Measurements from ENCODE around the gene C2CD4C. TPM values are rescaled to one million over a fixed set of nuclear protein-coding genes. Genes with fewer than 3 reads are reported as not detected.
"Not testable (repeated sequence)": the region's sequence is repeated elsewhere in the genome, so short reads cannot be mapped to it uniquely, and the experiment has no call there.

C2CD4C gene
- total RNA-seq, 3 donors from 2014 or later (not counting 1 experiment from before 2014, with no cell fraction given), result not detected

GRCh38 chr19:423691-424466, 14.9 kb upstream of the C2CD4C start:
- 89% methylated on average over 25 of the region's 25 CpGs for WGBS (ENCODE audit: insufficient coverage)
- Histone ChIP-seq H3K27ac (ENCODE audit: low read length) (no peak overlapping the region), H3K4me1 (ENCODE audit: control insufficient read depth, insufficient read depth, low read length) (no peaks in the 10 kb centered on the region), H3K27me3 (ENCODE audit: control insufficient read depth, insufficient read depth, low read length) (no peaks in the 10 kb centered on the region), H3K36me3 (ENCODE audit: control insufficient read depth, insufficient read depth, low read length) (no peaks in the 10 kb centered on the region), H3K9me3 (ENCODE audit: control insufficient read depth, insufficient read depth, low read length) (no peaks in the 10 kb centered on the region), H3K4me3 (ENCODE audit: low read length) (no peak overlapping the region)
- Mint-ChIP-seq H3K36me3 (no peaks in the 10 kb centered on the region), H3K9me3 (no peaks in the 10 kb centered on the region), H3K4me1 (no peaks in the 10 kb centered on the region), H3K27me3 (ENCODE audit: low read depth in 2 of 2) (no peaks in the 10 kb centered on the region), H3K27ac (no peak overlapping the region), H3K4me3 (no peak overlapping the region)
- no peak for TF ChIP-seq CTCF (IDR thresholded peaks at IDR 0.05)
- intact Hi-C loops (cut with micrococcal nuclease), result no loop called here
- no peak for DNase-seq
- no peak for ATAC-seq

GRCh38 chr19:422917-423226, 13.9 kb upstream of the C2CD4C start:
- not testable (repeated sequence) for H3K9me3 Mint-ChIP-seq

GRCh38 chr19:422213-422916, 13.4 kb upstream of the C2CD4C start:
- H3K27me3 ChIP-seq (ENCODE audit: control insufficient read depth, insufficient read depth, low read length), result no peaks in the 10 kb centered on the region
- no peaks in the 10 kb centered on the region for H3K4me1 ChIP-seq (ENCODE audit: control insufficient read depth, insufficient read depth, low read length)
- no peak for TF ChIP-seq CTCF (IDR thresholded peaks at IDR 0.05)
- H3K27ac ChIP-seq (ENCODE audit: low read length), result no peak overlapping the region
- Mint-ChIP-seq H3K36me3 (no peaks in the 10 kb centered on the region), H3K27me3 (ENCODE audit: low read depth in 2 of 2) (no peaks in the 10 kb centered on the region), H3K9me3 (no peaks in the 10 kb centered on the region), H3K4me3 (no peak overlapping the region), H3K27ac (no peak overlapping the region), H3K4me1 (no peaks in the 10 kb centered on the region)
- intact Hi-C loops (cut with micrococcal nuclease), result no loop called here
- no peaks in the 10 kb centered on the region for H3K9me3 ChIP-seq (ENCODE audit: control insufficient read depth, insufficient read depth, low read length)
- no peak for DNase-seq
- WGBS (ENCODE audit: insufficient coverage), result 84% methylated on average over 40 of the region's 40 CpGs
- no peak for ATAC-seq
- H3K4me3 ChIP-seq (ENCODE audit: low read length), result no peak overlapping the region
- no peaks in the 10 kb centered on the region for H3K36me3 ChIP-seq (ENCODE audit: control insufficient read depth, insufficient read depth, low read length)

More at GRCh38 chr19:422917-423226, 13.9 kb upstream of the C2CD4C start:
- H3K4me1 Mint-ChIP-seq; H3K27ac Mint-ChIP-seq; H3K27me3 ChIP-seq (ENCODE audit: control insufficient read depth, insufficient read depth, low read length); H3K27me3 Mint-ChIP-seq (ENCODE audit: low read depth in 2 of 2); H3K36me3 ChIP-seq (ENCODE audit: control insufficient read depth, insufficient read depth, low read length); intact Hi-C loops (cut with micrococcal nuclease); H3K27ac ChIP-seq (ENCODE audit: low read length); H3K4me3 Mint-ChIP-seq; H3K36me3 Mint-ChIP-seq; ATAC-seq; H3K4me1 ChIP-seq (ENCODE audit: control insufficient read depth, insufficient read depth, low read length); DNase-seq; H3K4me3 ChIP-seq (ENCODE audit: low read length); H3K9me3 ChIP-seq (ENCODE audit: control insufficient read depth, insufficient read depth, low read length): not testable (repeated sequence)
- 68% methylated on average over 5 of the region's 9 CpGs for WGBS (ENCODE audit: insufficient coverage)

- H3K4me3 Mint-ChIP-seq, result no peak overlapping the region
- Histone ChIP-seq H3K4me1 (ENCODE audit: control insufficient read depth, insufficient read depth, low read length) (no peaks in the 10 kb centered on the region), H3K4me3 (ENCODE audit: low read length) (no peak overlapping the region), H3K27me3 (ENCODE audit: control insufficient read depth, insufficient read depth, low read length) (no peaks in the 10 kb centered on the region), H3K27ac (ENCODE audit: low read length) (no peak overlapping the region), H3K9me3 (ENCODE audit: control insufficient read depth, insufficient read depth, low read length) (no peaks in the 10 kb centered on the region), H3K36me3 (ENCODE audit: control insufficient read depth, insufficient read depth, low read length) (no peaks in the 10 kb centered on the region)
- no peaks in the 10 kb centered on the region for H3K27me3 Mint-ChIP-seq (ENCODE audit: low read depth in 2 of 2)
- H3K4me1 Mint-ChIP-seq, result no peaks in the 10 kb centered on the region
- 88% methylated on average over 31 of the region's 31 CpGs for WGBS (ENCODE audit: insufficient coverage)
- no peaks in the 10 kb centered on the region for H3K9me3 Mint-ChIP-seq
- no peak overlapping the region for H3K27ac Mint-ChIP-seq
- DNase-seq, result no peak
- H3K36me3 Mint-ChIP-seq, result no peaks in the 10 kb centered on the region
- intact Hi-C loops (cut with micrococcal nuclease), result no loop called here
- ATAC-seq, result no peak
- TF ChIP-seq CTCF (IDR thresholded peaks at IDR 0.05), result no peak
Observed at GRCh38 chr19:419721-420515, 11.0 kb upstream of the C2CD4C start.

All from natural killer cell (primary cell).